A549 (cell line): ENCODE measurements around the gene SNTN. TPM values are rescaled to one million over a fixed set of nuclear protein-coding genes. Genes with fewer than 3 reads are reported as not detected.
A peak's percentile ranks its signal among the peaks of the same experiment; 100 is the strongest.
"Not testable (repeated sequence)": the region's sequence is repeated elsewhere in the genome, so short reads cannot be mapped to it uniquely, and the experiment has no call there.

ENCODE experiments used
- ATAC-seq, 2 experiments: fragments of 200-7000 bp in 1 of 2; fragments of >200 bp in 1 of 2; cut with Nextera tagmentation in 1 of 2; cut with Tn5 transposase in 1 of 2; 3 replicates each; pipeline versions ENCODE4 v1.8.0 to v1.9.1; 2018 to 2020; ENCODE audit warnings: mild to moderate bottlenecking in 1 of 2, moderate library complexity in 1 of 2
- CTCF ChIA-PET: fragments of 300-600 bp; sonication (Branson Sonifier 250); formaldehyde crosslinking; extraction: SDS; loops from one replicate; lab custom pipeline; 2021; ENCODE audit warnings: antibody characterized with exemption, inconsistent platforms; lab: Yijun Ruan, JAX
- POLR2A ChIA-PET: fragments of 350-600 bp; formaldehyde crosslinking; extraction: SDS; loops from one replicate; lab custom pipeline; 2021; ENCODE audit warnings: antibody characterized with exemption, inconsistent platforms; lab: Yijun Ruan, JAX
- DNase-seq, 2 experiments: peaks; one replicate each; pipeline versions ENCODE4 v3.0.0 to v3.0.0-alpha.2; 2011 to 2016; ENCODE audit warnings: low read depth in 1 of 2, low spot score in 1 of 2
- FAIRE-seq: peaks from 2 replicates; lab custom pipeline; 2011; peaks lifted over from hg19 to GRCh38; lab: Jason Lieb, UNC
- H3K27ac ChIP-seq, 2 experiments: fragments of >200 bp; sonication (Bioruptor Twin); formaldehyde crosslinking; 3 replicates each; pipeline ENCODE4 v1.5.1; 2016 to 2017
- H3K4me1 ChIP-seq: fragments of >200 bp; sonication (Bioruptor Twin); formaldehyde crosslinking; 3 replicates; pipeline ENCODE4 v1.6.1; 2016
- H3K4me2 ChIP-seq: fragments of >200 bp; sonication (Bioruptor Twin); formaldehyde crosslinking; 3 replicates; pipeline ENCODE4 v1.6.1; 2016
- H3K4me3 ChIP-seq: fragments of >200 bp; sonication (Bioruptor Twin); formaldehyde crosslinking; 3 replicates; pipeline ENCODE4 v1.5.1; 2016
- H3K9me3 ChIP-seq: fragments of >200 bp; sonication (Bioruptor Twin); formaldehyde crosslinking; 3 replicates; pipeline ENCODE4 v1.6.1; 2016
- BHLHE40 ChIP-seq: IDR thresholded peaks from 2 replicates; pipeline ENCODE4 v1.6.1; 2012; ENCODE audit warnings: low read depth, low read length, inconsistent platforms
- CBX8 ChIP-seq: fragments of 200-600 bp; sonication (generic); IDR thresholded peaks from 2 replicates; pipeline ENCODE4 v1.6.1; 2016
- CEBPB ChIP-seq, 2 experiments: fragments of >200 bp in 1 of 2; sonication (Bioruptor Twin) in 1 of 2; formaldehyde crosslinking in 1 of 2; IDR thresholded peaks; 2 replicates each; pipeline ENCODE4 v1.6.1; 2012 to 2016
- EHMT2 ChIP-seq: fragments of 200-600 bp; sonication (generic); IDR thresholded peaks from 2 replicates; pipeline ENCODE4 v1.6.1; 2016; ENCODE audit warnings: antibody characterized with exemption, low read depth, mild to moderate bottlenecking, moderate library complexity
- ESRRA ChIP-seq: fragments of 150-350 bp; IDR thresholded peaks from 2 replicates; pipeline ENCODE4 v1.6.1; 2014; ENCODE audit warnings: mild to moderate bottlenecking, low read length, borderline replicate concordance
- FOSB ChIP-seq: fragments of 250-450 bp; sonication (Bioruptor Pico); IDR thresholded peaks from 2 replicates; pipeline ENCODE4 v1.5.0; 2020; ENCODE audit warnings: mild to moderate bottlenecking, moderate library complexity
- FOXS1 ChIP-seq: fragments of 250-450 bp; sonication (Bioruptor Pico); IDR thresholded peaks from 2 replicates; pipeline ENCODE4 v1.5.0; 2020; ENCODE audit warnings: mild to moderate bottlenecking, moderate library complexity
- HDAC2 ChIP-seq: fragments of 200-600 bp; sonication (generic); IDR thresholded peaks from 2 replicates; pipeline ENCODE4 v1.6.1; 2016
- JUNB ChIP-seq: fragments of >200 bp; sonication (Bioruptor Twin); formaldehyde crosslinking; IDR thresholded peaks from 2 replicates; pipeline ENCODE4 v1.6.1; 2016
- MAFK ChIP-seq: fragments of 450-650 bp; IDR thresholded peaks from 2 replicates; pipeline ENCODE4 v1.6.1; 2014; ENCODE audit not compliant: partially characterized antibody
- POLR2A ChIP-seq: IDR thresholded peaks from 2 replicates; pipeline ENCODE4 v1.6.1; 2012; ENCODE audit warnings: mild to moderate bottlenecking, low read length
- ZC3H11A ChIP-seq: fragments of 450-650 bp; IDR thresholded peaks from 2 replicates; pipeline ENCODE4 v1.6.1; 2014; ENCODE audit warnings: antibody characterized with exemption, mild to moderate bottlenecking
- ZNF302 ChIP-seq: fragments of 250-450 bp; sonication (Bioruptor Pico); IDR thresholded peaks from 2 replicates; pipeline ENCODE4 v1.9.0; 2021; ENCODE audit warnings: inconsistent platforms, mild to moderate bottlenecking, moderate library complexity
- ZSCAN20 ChIP-seq: fragments of 250-450 bp; sonication (Bioruptor Pico); IDR thresholded peaks from 2 replicates; pipeline ENCODE4 v1.8.0; 2022; ENCODE audit warnings: mild to moderate bottlenecking, moderate library complexity
- WGBS: methylation state at CpG from one replicate; pipeline ENCODE4 v1.1.6; 2017; ENCODE audit errors: missing lambda C conversion rate; 5-methylcytosine and 5-hydroxymethylcytosine counted together
- polyA plus RNA-seq, 4 experiments: library from polyadenylated mRNA; depleted of rRNA in 3 of 4; stranded (reverse); fragments of >200 nt; fragmentation: RNase III in 1 of 4; extraction: RNeasy Plus Mini Kit Qiagen cat#74134 plus additional on column Dnase treatment in 1 of 4; gene quantifications; 2 replicates in 3 of 4; 3 replicates in 1 of 4; pipeline ENCODE4 v1.2.3, GENCODE V29; 2011 to 2017
- TF ChIP-seq, protein P1 (sequence below): fragments of 450-650 bp; IDR thresholded peaks from 2 replicates; pipeline ENCODE4 v1.6.1; 2014; ENCODE audit warnings: antibody characterized with exemption
- TF ChIP-seq, protein P2 (sequence below): fragments of >200 bp; sonication (Bioruptor Twin); formaldehyde crosslinking; IDR thresholded peaks from 3 replicates; pipeline ENCODE4 v1.5.1; 2016
- TF ChIP-seq, protein P3 (sequence below): fragments of 150-350 bp; IDR thresholded peaks from 2 replicates; pipeline ENCODE4 v1.6.1; 2014; ENCODE audit warnings: low read depth, mild to moderate bottlenecking, low read length

Gene SNTN
- polyA plus RNA-seq, 2 of the 4 experiments (the other 2 are of a cell fraction): not detected

DNA sequence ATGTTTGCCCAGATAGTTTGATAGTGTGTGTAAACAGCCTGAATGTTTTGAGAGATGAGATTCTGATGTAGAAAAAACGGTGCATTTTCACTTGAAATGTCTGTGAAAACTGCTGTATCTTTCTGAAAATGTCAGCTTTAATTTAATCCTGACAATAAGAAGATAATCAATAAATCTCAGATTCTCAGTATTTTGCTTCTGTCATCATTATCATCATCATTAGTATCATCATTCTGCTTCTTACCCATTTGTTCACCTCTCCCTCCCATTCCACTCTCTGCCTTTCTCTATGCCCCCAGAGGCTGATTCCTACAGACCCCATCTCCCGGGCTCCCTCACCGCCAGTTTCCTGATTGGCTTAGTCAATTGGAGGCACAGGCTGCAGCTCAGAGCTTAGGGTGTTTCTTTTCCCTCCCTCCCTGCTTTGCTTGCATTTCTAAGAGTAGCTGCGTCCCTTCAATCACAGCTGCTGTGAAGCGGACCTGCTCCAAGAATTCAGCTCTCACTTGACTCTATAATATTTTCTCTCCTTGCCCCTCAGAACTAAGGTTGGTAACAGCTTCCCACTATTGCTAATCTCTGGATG is 8.2 kb upstream of the SNTN start:
- ATAC-seq: no peak

DNA sequence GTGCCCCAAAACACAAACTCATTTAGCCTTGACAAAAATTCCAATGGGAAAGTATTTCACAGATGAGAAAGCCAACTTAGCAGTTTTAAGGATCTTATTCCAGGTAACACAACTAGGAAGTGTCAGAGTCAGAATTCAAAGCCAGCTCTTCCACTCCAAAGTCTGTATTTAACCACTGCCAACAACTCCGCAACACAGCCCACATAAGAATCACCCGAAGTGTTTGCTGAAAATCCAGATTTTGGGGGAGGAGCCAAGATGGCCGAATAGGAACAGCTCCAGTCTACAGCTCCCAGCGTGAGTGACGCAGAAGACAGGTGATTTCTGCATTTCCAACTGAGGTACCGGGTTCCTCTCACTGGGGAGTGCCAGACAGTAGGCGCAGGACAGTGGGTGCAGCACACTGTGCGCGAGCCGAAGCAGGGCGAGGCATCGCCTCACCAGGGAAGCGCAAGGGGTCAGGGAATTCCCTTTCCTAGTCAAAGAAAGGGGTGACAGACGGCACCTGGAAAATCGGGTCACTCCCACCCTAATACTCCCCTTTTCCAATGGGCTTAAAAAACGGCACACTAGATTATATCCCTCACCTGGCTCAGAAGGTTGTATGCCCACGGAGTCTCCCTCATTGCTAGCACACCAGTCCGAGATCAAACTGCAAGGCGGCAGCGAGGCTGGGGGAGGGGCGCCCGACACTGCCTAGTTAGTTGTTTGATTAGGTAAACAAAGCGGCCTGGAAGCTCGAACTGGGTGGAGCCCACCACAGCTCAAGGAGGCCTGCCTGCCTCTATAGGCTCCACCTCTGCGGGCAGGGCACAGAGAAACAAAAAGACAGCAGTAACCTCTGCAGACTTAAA is 7.3 kb upstream of the SNTN start:
- peak overlapping the region; percentile 31; the same call in 2 of the 3 replicates for H3K4me3 ChIP-seq
- POLR2A ChIA-PET, FAIRE-seq, H3K4me1 ChIP-seq, H3K9me3 ChIP-seq, ATAC-seq, H3K27ac ChIP-seq, DNase-seq: not testable (repeated sequence)
- peak overlapping the region; percentile 67 for H3K4me2 ChIP-seq
- CTCF ChIA-PET: interaction anchor here (0.6 to 0.7 kb wide), 2 partner anchors 104 to 249 kb away, joined by 3 to 5 read pairs; no protein-coding TSS in a partner anchor
- 0% methylated on average over 14 of the region's 25 CpGs for WGBS

More for the DNA sequence above, 8.2 kb upstream of the SNTN start:
- no peaks in the 10 kb centered on the region for H3K4me1 ChIP-seq
- no peak overlapping the region; the same call in 2 of the 3 replicates for H3K4me2 ChIP-seq
- DNase-seq (no peak), FAIRE-seq (no peak)
- WGBS: 1% methylated on average over 5 of the region's 5 CpGs
- ChIA-PET POLR2A (no interaction called here), CTCF (interaction anchor here (0.6 to 0.7 kb wide), 2 partner anchors 104 to 248 kb away, joined by 3 to 5 read pairs; no protein-coding TSS in a partner anchor)
- no peak overlapping the region for H3K27ac ChIP-seq
- TF ChIP-seq, protein P1, sequence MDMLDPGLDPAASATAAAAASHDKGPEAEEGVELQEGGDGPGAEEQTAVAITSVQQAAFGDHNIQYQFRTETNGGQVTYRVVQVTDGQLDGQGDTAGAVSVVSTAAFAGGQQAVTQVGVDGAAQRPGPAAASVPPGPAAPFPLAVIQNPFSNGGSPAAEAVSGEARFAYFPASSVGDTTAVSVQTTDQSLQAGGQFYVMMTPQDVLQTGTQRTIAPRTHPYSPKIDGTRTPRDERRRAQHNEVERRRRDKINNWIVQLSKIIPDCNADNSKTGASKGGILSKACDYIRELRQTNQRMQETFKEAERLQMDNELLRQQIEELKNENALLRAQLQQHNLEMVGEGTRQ: no peak
- no peak for TF ChIP-seq ZNF302
- TF ChIP-seq MAFK: peak; percentile 45
- TF ChIP-seq ESRRA: no peak
- TF ChIP-seq FOXS1 (CRISPR knock-in tag): no peak
- no peak for TF ChIP-seq HDAC2
- TF ChIP-seq EHMT2: no peak
- no peak overlapping the region for H3K4me3 ChIP-seq
- H3K9me3 ChIP-seq: no peaks in the 10 kb centered on the region

DNA sequence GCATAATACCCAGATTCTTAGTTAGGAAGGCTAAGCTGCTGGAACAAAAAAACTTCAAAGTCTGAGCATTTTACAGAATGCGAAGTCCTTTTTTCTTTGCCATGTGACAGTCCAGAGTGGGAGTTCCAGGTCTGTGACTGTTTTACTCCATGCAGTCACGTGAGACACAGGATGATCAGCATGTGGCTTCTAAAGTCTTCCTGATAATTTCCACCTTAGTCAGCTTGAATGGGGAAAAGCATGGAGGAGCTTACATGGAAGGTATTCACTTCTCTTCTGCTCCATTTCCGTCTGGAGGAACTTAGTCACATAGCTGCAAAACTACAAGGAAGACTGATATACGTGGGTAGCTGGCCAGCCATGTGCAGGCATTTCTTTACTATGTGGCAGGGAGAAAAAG is 1.7 kb downstream of the SNTN start:
- Histone ChIP-seq H3K4me1 (no peaks in the 10 kb centered on the region), H3K4me2 (no peak overlapping the region), H3K9me3 (no peaks in the 10 kb centered on the region), H3K27ac (no peak overlapping the region), H3K4me3 (no peak overlapping the region)
- ChIA-PET CTCF (no interaction called here), POLR2A (no interaction called here)
- DNase-seq (no peak), ATAC-seq (no peak), FAIRE-seq (no peak)
- WGBS: 17% methylated on average over 4 of the region's 4 CpGs
- TF ChIP-seq CBX8: no peak
- no peak for TF ChIP-seq CEBPB (IDR thresholded peaks at IDR 0.05)
- TF ChIP-seq BHLHE40: no peak
- TF ChIP-seq JUNB: no peak
- no peak for TF ChIP-seq ZC3H11A
- TF ChIP-seq, protein P2, sequence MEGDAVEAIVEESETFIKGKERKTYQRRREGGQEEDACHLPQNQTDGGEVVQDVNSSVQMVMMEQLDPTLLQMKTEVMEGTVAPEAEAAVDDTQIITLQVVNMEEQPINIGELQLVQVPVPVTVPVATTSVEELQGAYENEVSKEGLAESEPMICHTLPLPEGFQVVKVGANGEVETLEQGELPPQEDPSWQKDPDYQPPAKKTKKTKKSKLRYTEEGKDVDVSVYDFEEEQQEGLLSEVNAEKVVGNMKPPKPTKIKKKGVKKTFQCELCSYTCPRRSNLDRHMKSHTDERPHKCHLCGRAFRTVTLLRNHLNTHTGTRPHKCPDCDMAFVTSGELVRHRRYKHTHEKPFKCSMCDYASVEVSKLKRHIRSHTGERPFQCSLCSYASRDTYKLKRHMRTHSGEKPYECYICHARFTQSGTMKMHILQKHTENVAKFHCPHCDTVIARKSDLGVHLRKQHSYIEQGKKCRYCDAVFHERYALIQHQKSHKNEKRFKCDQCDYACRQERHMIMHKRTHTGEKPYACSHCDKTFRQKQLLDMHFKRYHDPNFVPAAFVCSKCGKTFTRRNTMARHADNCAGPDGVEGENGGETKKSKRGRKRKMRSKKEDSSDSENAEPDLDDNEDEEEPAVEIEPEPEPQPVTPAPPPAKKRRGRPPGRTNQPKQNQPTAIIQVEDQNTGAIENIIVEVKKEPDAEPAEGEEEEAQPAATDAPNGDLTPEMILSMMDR: no peak
- TF ChIP-seq POLR2A: no peak
- TF ChIP-seq ZSCAN20 (CRISPR knock-in tag): no peak

DNA sequence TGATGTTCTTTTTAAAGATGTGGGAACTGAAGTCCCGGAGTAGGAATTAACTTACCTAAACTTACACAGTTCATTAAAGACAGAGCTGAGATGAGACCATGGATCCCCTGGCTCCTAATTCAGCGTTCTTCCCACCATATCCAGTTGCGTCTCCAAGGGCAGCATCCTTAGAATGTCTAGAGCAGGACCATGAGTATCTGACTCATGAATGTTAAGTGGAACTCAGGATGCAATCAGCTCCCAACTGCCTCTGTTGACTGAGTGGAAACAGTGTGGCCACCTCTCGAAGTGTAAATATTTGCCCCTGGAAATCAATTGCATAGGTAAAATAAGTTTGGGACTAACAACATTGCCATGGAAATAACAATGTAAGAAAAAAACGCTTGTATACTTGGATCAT is 2.5 kb downstream of the SNTN start:
- FAIRE-seq: no peak
- H3K9me3 ChIP-seq: no peaks in the 10 kb centered on the region
- no peak overlapping the region for H3K4me2 ChIP-seq
- CTCF ChIA-PET: no interaction called here
- H3K4me3 ChIP-seq: no peak overlapping the region
- no peak for DNase-seq
- no peaks in the 10 kb centered on the region for H3K4me1 ChIP-seq
- no peak for ATAC-seq
- TF ChIP-seq FOSB (CRISPR knock-in tag): no peak
- TF ChIP-seq, protein P3, sequence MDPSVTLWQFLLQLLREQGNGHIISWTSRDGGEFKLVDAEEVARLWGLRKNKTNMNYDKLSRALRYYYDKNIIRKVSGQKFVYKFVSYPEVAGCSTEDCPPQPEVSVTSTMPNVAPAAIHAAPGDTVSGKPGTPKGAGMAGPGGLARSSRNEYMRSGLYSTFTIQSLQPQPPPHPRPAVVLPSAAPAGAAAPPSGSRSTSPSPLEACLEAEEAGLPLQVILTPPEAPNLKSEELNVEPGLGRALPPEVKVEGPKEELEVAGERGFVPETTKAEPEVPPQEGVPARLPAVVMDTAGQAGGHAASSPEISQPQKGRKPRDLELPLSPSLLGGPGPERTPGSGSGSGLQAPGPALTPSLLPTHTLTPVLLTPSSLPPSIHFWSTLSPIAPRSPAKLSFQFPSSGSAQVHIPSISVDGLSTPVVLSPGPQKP: no peak
- TF ChIP-seq, all 56 proteins: peak for 0
- WGBS: 17% methylated on average over 5 of the region's 5 CpGs
- no peak overlapping the region for H3K27ac ChIP-seq
- POLR2A ChIA-PET: no interaction called here
